ENCODE measurements around the gene KRTAP3-3.

KRTAP3-3 gene

DNA sequence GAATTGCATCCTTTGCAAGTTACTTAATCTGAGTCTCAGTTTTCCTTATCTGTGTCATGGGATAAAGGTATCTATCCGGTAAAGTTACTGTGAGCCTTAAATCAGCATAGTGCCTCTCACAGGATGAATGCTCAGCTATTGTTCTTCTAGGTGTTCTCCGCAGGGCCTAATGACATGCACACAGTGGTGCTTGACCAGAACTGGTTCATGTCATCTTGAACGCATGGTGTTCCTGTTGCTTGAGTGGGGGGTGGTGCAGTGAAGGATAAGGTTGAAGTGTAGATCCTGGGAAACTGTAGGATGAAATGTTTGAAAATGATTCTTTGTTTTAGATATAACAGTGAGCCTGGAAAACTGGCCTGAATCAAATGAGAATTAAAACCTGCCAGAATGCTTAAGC is 13.8 kb downstream of the KRTAP3-3 start:
- no peaks in the 10 kb centered on the region for H3K36me3 ChIP-seq (replicated peaks)
- in situ Hi-C loops (cut with HindIII; ENCODE audit: low pct_ligation_motif_present, low sequenced_read_pairs), result no loop called here
- H3K27ac ChIP-seq, result no peak overlapping the region
- DNase-seq, result no peak
- H3K4me3 ChIP-seq (ENCODE audit: low read depth, low read length), result no peak overlapping the region
- TF ChIP-seq, protein P1, sequence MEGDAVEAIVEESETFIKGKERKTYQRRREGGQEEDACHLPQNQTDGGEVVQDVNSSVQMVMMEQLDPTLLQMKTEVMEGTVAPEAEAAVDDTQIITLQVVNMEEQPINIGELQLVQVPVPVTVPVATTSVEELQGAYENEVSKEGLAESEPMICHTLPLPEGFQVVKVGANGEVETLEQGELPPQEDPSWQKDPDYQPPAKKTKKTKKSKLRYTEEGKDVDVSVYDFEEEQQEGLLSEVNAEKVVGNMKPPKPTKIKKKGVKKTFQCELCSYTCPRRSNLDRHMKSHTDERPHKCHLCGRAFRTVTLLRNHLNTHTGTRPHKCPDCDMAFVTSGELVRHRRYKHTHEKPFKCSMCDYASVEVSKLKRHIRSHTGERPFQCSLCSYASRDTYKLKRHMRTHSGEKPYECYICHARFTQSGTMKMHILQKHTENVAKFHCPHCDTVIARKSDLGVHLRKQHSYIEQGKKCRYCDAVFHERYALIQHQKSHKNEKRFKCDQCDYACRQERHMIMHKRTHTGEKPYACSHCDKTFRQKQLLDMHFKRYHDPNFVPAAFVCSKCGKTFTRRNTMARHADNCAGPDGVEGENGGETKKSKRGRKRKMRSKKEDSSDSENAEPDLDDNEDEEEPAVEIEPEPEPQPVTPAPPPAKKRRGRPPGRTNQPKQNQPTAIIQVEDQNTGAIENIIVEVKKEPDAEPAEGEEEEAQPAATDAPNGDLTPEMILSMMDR (IDR thresholded peaks at IDR 0.05; ENCODE audit: low read depth, low read length, missing control alignments), result no peak
- no peaks in the 10 kb centered on the region for H3K27me3 ChIP-seq (replicated peaks)

DNA sequence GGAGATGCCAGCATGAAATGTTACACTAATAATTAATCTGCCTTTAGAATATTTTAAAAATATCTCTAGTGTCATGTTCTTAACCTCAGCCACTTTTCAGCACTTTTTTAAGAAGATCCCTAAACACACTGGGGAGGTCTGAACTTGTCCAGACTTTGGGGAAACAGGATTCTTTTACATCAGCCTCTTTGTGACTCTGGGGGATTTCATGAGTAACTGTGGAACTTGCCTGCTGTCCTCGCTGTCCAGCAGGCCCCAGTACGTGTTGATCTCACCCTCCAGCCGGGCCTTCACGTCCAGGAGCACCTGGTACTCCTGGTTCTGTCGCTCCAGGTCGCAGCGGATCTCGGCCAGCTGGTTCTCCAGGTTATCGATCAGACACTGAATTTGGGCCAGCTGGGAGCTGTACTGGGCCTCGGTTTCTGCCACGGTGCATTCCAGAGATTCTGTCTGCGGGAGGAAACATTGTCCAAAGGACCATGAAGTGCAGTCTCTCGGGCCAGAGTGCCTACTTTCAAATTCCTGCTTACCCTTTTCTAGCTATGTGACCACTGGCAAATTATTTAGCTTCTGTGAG is 15.3 kb downstream of the KRTAP3-3 start:
- Histone ChIP-seq H3K27ac (no peak overlapping the region), H3K36me3 (replicated peaks) (no peaks in the 10 kb centered on the region), H3K4me3 (ENCODE audit: low read depth, low read length) (no peak overlapping the region), H3K27me3 (replicated peaks) (no peaks in the 10 kb centered on the region)
- DNase-seq, result no peak
- TF ChIP-seq, protein P1 (IDR thresholded peaks at IDR 0.05; ENCODE audit: low read depth, low read length, missing control alignments), result no peak
- in situ Hi-C loops (cut with HindIII; ENCODE audit: low pct_ligation_motif_present, low sequenced_read_pairs), result no loop called here

DNA sequence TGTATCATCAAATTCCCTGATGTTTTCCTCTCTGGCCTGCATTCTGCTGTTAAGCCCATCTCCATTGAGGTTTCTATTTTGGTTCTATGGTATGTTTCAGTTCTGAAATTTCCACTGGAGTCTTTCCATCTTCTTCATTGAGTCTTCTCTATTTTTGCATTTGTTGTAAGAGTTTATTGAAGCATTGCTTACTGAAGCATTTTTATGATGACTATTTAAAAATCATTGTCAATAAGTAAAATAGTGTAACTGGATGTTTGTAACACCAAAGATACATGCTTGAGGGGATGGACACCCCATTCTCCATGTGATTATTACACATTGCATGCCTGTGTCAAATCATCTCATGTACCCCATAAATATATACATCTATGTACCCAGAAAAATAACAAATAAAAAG is 18.4 kb downstream of the KRTAP3-3 start:
- no peak for DNase-seq
- in situ Hi-C loops (cut with HindIII; ENCODE audit: low pct_ligation_motif_present, low sequenced_read_pairs), result no loop called here
- TF ChIP-seq, protein P1 (IDR thresholded peaks at IDR 0.05; ENCODE audit: low read depth, low read length, missing control alignments), result no peak
- Histone ChIP-seq H3K27me3 (replicated peaks) (no peaks in the 10 kb centered on the region), H3K4me3 (ENCODE audit: low read depth, low read length) (no peak overlapping the region), H3K36me3 (replicated peaks) (no peaks in the 10 kb centered on the region), H3K27ac (no peak overlapping the region)

DNA sequence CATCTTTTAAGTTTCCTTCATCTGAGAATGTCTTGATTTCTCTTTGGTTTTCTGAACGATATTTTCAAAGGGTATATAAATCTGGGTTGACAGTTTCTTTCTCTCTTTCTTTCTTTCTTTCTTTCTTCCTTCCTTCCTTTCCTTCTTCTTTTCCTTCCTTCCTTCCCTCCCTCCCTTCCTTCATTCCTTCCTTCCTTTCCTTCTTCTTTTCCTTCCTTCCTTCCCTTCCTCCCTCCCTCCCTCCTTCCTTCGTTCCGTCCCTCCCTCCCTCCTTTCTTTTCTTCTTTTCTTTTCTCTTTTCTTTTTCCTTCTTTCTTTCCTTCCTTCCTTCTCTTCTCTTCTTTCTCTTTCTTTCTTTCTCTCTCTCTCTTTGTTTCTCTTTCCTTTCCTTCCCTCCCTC is 19.6 kb downstream of the KRTAP3-3 start:
- H3K4me3 ChIP-seq (ENCODE audit: low read depth, low read length), result no peak overlapping the region
- H3K27ac ChIP-seq, result no peak overlapping the region
- no peak for DNase-seq
- H3K36me3 ChIP-seq (replicated peaks), result no peaks in the 10 kb centered on the region
- TF ChIP-seq, protein P1 (IDR thresholded peaks at IDR 0.05; ENCODE audit: low read depth, low read length, missing control alignments), result no peak
- in situ Hi-C loops (cut with HindIII; ENCODE audit: low pct_ligation_motif_present, low sequenced_read_pairs), result no loop called here
- H3K27me3 ChIP-seq (replicated peaks), result no peaks in the 10 kb centered on the region

DNA sequence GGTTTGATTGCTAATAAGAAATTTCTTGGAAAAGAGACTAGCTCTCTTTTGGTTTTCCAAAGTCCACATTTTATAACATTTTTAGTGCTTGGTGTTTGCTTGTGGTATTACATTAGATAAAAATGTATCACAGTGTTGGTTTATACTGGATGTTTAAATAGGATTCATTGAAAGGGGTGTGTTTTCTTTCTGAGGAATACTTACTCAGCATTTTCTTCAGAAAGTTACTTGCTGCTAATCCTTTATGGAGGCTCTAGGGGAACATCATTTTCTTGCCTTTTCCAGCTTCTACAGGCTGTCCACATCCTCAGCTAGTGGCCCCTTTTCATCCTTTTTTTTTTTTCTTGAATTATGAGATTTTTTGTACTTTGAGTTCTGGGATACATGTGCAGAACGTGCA is 26.4 kb downstream of the KRTAP3-3 start:
- in situ Hi-C loops (cut with HindIII; ENCODE audit: low pct_ligation_motif_present, low sequenced_read_pairs), result no loop called here
- TF ChIP-seq, protein P1 (IDR thresholded peaks at IDR 0.05; ENCODE audit: low read depth, low read length, missing control alignments), result no peak
- DNase-seq, result no peak
- no peaks in the 10 kb centered on the region for H3K36me3 ChIP-seq (replicated peaks)
- H3K4me3 ChIP-seq (ENCODE audit: low read depth, low read length), result no peak overlapping the region
- H3K27ac ChIP-seq, result no peak overlapping the region
- H3K27me3 ChIP-seq (replicated peaks), result no peaks in the 10 kb centered on the region

DNA sequence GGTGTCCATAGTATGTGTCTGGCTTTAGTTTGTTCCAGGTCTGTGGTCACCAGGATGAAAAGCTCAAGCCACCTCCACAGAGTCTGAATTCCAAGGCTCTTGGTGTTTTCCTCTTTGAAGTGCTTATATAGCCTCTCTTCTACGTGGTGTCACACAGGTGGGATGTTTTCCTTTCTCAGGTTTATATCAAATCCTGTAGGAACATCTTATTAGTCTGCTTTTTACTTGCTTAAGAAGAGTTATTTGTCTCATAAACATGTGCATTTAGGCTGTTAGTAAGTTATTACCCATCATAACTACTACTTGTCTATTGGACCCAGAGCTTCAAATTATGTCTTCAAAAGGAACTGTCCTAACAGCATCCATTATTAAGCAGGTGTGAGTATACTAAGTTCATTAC is 27.1 kb downstream of the KRTAP3-3 start, which contains the start of gene KRT39:
TSS of gene KRT39 (minus strand) at position 101 of the 400 bp plus-strand sequence. CDS start at position 9, 92 bp downstream.
- no peak for DNase-seq
- in situ Hi-C loops (cut with HindIII; ENCODE audit: low pct_ligation_motif_present, low sequenced_read_pairs), result no loop called here
- Histone ChIP-seq H3K27ac (no peak within 1 kb of the TSS), H3K4me3 (ENCODE audit: low read depth, low read length) (no peak within 1 kb of the TSS), H3K36me3 (replicated peaks) (no peaks in the 10 kb centered on the region), H3K27me3 (replicated peaks) (no peaks in the 10 kb centered on the region)
- TF ChIP-seq, protein P1 (IDR thresholded peaks at IDR 0.05; ENCODE audit: low read depth, low read length, missing control alignments), result no peak

Data from brain microvascular endothelial cell (primary cell).